ENCODE results near the gene STEAP1B.

GRCh38 chr7:22393913-22394729 lies 105.9 kb downstream of the STEAP1B start:
- no peak for TF ChIP-seq EZH2phosphoT487 (IDR thresholded peaks at IDR 0.05; ENCODE audit: insufficient read depth, low read depth)
- no peak for TF ChIP-seq EZH2 (IDR thresholded peaks at IDR 0.05; ENCODE audit: insufficient read depth, poor library complexity, severe bottlenecking)

All from GM23248 (cell line).